CD4-positive, alpha-beta memory T cell (primary cell): ENCODE data around the gene MYO5A. TPM values are rescaled to one million over a fixed set of nuclear protein-coding genes. Genes with fewer than 3 reads are reported as not detected.

ENCODE experiments used
- CTCF ChIA-PET: fragments of 350-600 bp; sonication (Branson Sonifier 250); formaldehyde crosslinking; loops from one replicate; lab custom pipeline; 2021; ENCODE audit warnings: inconsistent platforms; ENCODE audit not compliant: partially characterized antibody; lab: Charles Lee
- POLR2A ChIA-PET: fragments of 350-600 bp; sonication (Branson Sonifier 250); formaldehyde crosslinking; loops from one replicate; lab custom pipeline; 2021; ENCODE audit not compliant: partially characterized antibody; lab: Charles Lee
- DNase-seq, 5 donors: peaks; one replicate each; pipeline versions ENCODE4 v3.0.0 to v3.0.0-alpha.2; 2020 to 2022; ENCODE audit warnings: mixed read lengths in 1 of 5
- H3K27ac ChIP-seq: one replicate; pipeline ENCODE4 v1.7.0; 2013; ENCODE audit warnings: low read depth, low read length
- H3K27me3 ChIP-seq: 2 replicates; pipeline ENCODE4 v1.7.0; 2013; ENCODE audit warnings: mild to moderate bottlenecking, low read length, moderate library complexity; ENCODE audit not compliant: insufficient read depth
- H3K36me3 ChIP-seq: 2 replicates; pipeline ENCODE4 v1.7.0; 2013; ENCODE audit warnings: mild to moderate bottlenecking, low read length, moderate library complexity; ENCODE audit not compliant: insufficient read depth
- H3K4me1 ChIP-seq: 2 replicates; pipeline ENCODE4 v1.7.0; 2013; ENCODE audit warnings: mild to moderate bottlenecking, low read length, moderate library complexity; ENCODE audit not compliant: insufficient read depth
- H3K4me3 ChIP-seq, 2 donors: one replicate each; pipeline ENCODE4 v1.7.0; 2013; ENCODE audit warnings: low read length in 2 of 2, mild to moderate bottlenecking in 1 of 2
- H3K9me3 ChIP-seq, 2 donors: one replicate each; pipeline ENCODE4 v1.7.0; 2013; ENCODE audit warnings: low read length in 2 of 2, control low read depth in 1 of 2; ENCODE audit not compliant: control insufficient read depth in 1 of 2
- H3K27ac Mint-ChIP-seq, 7 donors: one replicate each; pipeline ENCODE4 v1.8.0; 2020 to 2021; ENCODE audit warnings: mixed read lengths in 7 of 7, mild to moderate bottlenecking in 6 of 7, inconsistent platforms in 3 of 7, moderate library complexity in 3 of 7
- H3K27me3 Mint-ChIP-seq, 2 donors: one replicate each; pipeline ENCODE4 v1.8.0; 2020 to 2021; ENCODE audit warnings: mixed read lengths in 2 of 2
- H3K36me3 Mint-ChIP-seq, 2 donors: one replicate each; pipeline ENCODE4 v1.8.0; 2020 to 2021; ENCODE audit warnings: mixed read lengths in 2 of 2, inconsistent platforms in 1 of 2, mild to moderate bottlenecking in 1 of 2
- H3K4me1 Mint-ChIP-seq, 4 donors: one replicate each; pipeline ENCODE4 v1.8.0; 2020 to 2021; ENCODE audit warnings: mixed read lengths in 4 of 4, mild to moderate bottlenecking in 1 of 4
- H3K4me3 Mint-ChIP-seq, 8 donors: one replicate each; pipeline ENCODE4 v1.8.0; 2020 to 2021; ENCODE audit warnings: mixed read lengths in 8 of 8, mild to moderate bottlenecking in 7 of 8, moderate library complexity in 6 of 8, inconsistent platforms in 3 of 8
- H3K9me3 Mint-ChIP-seq, 8 donors: one replicate each; pipeline ENCODE4 v1.8.0; 2020 to 2021; ENCODE audit warnings: mixed read lengths in 8 of 8, mild to moderate bottlenecking in 5 of 8, inconsistent platforms in 3 of 8, moderate library complexity in 1 of 8
- intact Hi-C: fragments of 100-400 bp; cut with micrococcal nuclease; formaldehyde crosslinking; loops from one replicate; pipeline ENCODE4 v1.15.1; 2023
- polyA plus RNA-seq, 2 donors: library from polyadenylated mRNA; unstranded; fragments of 300-500 nt; fragmentation: Illumina TruSeq; gene quantifications; one replicate each; pipeline ENCODE4 v1.2.3, GENCODE V29; 2021
- total RNA-seq, 2 experiments: library from RNA; stranded (reverse); gene quantifications; one replicate each; pipeline ENCODE4 v1.2.3, GENCODE V29; 2021

Gene MYO5A
- total and polyA plus RNA-seq, 4 experiments from 2014 or later, result 3.6 to 43.9 (median 25.6) TPM

DNA sequence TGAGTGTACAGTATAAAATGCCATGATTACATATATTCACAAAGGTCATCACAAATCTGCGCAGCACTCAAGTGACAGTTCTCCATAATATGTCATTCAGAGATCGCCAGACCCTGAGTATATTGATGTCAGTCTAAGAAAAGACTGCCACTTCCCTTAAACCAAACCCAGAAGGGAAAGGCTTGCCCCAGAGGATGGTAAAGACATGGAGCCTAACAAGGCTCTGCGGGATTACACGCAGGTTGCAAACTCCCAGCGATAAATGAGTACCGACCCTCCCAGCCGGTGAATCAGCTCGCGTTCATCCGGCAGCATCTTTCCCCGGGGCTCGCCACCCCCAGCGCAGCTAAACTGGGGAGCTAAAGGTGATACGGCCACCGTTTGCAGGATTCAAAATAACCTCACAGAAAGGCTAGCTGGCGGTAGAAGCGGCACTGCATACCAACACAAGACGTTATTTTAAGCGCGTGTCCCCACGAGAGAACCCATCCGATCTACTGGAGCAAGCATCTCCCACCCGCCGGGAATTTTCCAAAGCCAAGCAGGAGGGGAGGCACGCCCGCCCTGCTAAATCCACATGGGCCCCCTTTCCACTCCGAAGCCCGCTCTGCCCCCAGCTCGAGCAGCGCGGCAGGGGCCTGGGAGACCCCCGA, 643 bp downstream of the MYO5A start:
- peak overlapping the region; percentile 86 to 95 (median 93) for H3K27ac Mint-ChIP-seq
- POLR2A ChIA-PET, result interaction anchor here (0.8 to 3.2 kb wide), 26 partner anchors 8 to 791 kb away, joined by 3 to 50 read pairs (median 4); partner anchors contain the start of genes ARPP19 and LYSMD2
- no peaks in the 10 kb centered on the region for H3K9me3 Mint-ChIP-seq
- DNase-seq, result peak; percentile 28 to 51 (median 29)
- Histone ChIP-seq H3K9me3 (no peaks in the 10 kb centered on the region), H3K36me3 (no peaks in the 10 kb centered on the region), H3K27ac (peak overlapping the region; percentile 91), H3K27me3 (no peaks in the 10 kb centered on the region), H3K4me3 (peak overlapping the region in 1 of 2 donors; percentile 76), H3K4me1 (peaks cover 20% of the 10 kb centered on the region)
- intact Hi-C loops, result loop anchor here (1.0 to 10.0 kb wide), 7 partner anchors 17 to 793 kb away; partner anchors contain the start of gene LYSMD2
- CTCF ChIA-PET, result interaction anchor here (1.0 to 2.2 kb wide), 9 partner anchors 8 to 271 kb away, joined by 3 to 6 read pairs (median 3); no protein-coding TSS in a partner anchor
- H3K36me3 Mint-ChIP-seq, result peaks cover 0 to 7% of the 10 kb centered on the region in 2 donors
- H3K27me3 Mint-ChIP-seq, result no peaks in the 10 kb centered on the region
- H3K4me3 Mint-ChIP-seq, result peak overlapping the region; percentile 95 to 99 (median 96)
- H3K4me1 Mint-ChIP-seq, result peaks cover 39 to 47% (median 42%) of the 10 kb centered on the region in 4 donors

DNA sequence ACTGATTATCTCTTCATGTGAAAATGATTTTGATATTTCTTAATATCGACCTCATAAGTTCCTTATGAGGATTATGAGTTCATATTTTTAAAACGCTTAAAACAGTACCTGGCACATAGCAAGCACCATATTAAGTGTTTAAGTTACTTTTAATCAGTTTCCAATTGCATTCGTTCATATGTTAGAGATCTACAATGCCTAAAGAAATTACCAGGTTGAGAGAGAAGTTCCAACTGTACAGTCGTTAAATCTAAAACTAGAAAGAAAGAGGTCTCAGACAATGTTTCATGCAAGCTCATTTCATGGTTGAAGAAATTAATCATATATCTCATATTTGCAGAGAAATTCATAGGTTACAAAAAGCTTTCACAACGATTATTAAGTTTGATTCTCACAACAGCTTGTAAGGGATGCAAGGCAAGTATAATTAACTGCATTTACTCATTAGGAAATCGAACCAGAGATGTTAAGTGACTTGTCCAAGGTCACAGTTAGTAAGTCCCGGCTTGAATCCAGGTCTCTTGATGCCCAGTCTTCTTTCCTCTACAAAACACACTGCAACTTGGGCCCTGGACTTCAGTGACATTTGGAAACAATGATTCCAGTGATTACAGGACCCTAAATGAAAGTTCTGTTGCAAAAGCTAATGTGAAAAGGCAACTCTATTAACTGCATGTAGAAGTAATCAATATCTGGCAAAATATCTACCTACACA, 1.3 kb downstream of the MYO5A start:
- POLR2A ChIA-PET, result interaction anchor here (0.9 to 3.2 kb wide), 19 partner anchors 7 to 790 kb away, joined by 3 to 50 read pairs (median 4); partner anchors contain the start of genes ARPP19 and LYSMD2
- CTCF ChIA-PET, result interaction anchor here (1.0 to 2.2 kb wide), 13 partner anchors 7 to 271 kb away, joined by 3 to 7 read pairs (median 4); no protein-coding TSS in a partner anchor
- no peaks in the 10 kb centered on the region for H3K27me3 Mint-ChIP-seq
- peaks cover 23% of the 10 kb centered on the region for H3K4me1 ChIP-seq
- H3K27ac Mint-ChIP-seq, result peak overlapping the region; percentile 86 to 95 (median 93)
- intact Hi-C loops, result loop anchor here (5.0 to 10.0 kb wide), 4 partner anchors 95 to 793 kb away; partner anchors contain the start of gene LYSMD2
- H3K4me3 ChIP-seq, result peak overlapping the region in 1 of 2 donors; percentile 76
- H3K4me3 Mint-ChIP-seq, result peak overlapping the region; percentile 95 to 99 (median 96)
- H3K36me3 Mint-ChIP-seq, result peaks cover 0 to 7% of the 10 kb centered on the region in 2 donors
- H3K27ac ChIP-seq, result peak overlapping the region; percentile 91
- H3K36me3 ChIP-seq, result no peaks in the 10 kb centered on the region
- H3K9me3 Mint-ChIP-seq, result no peaks in the 10 kb centered on the region
- no peaks in the 10 kb centered on the region for H3K27me3 ChIP-seq
- no peaks in the 10 kb centered on the region for H3K9me3 ChIP-seq
- DNase-seq, result no peak
- peaks cover 45 to 48% (median 46%) of the 10 kb centered on the region in 4 donors for H3K4me1 Mint-ChIP-seq

- ChIA-PET POLR2A (interaction anchor here (1.7 kb wide), 1 partner anchor 43 kb away, joined by 5 read pairs; no protein-coding TSS in a partner anchor), CTCF (interaction anchor here (0.6 to 1.2 kb wide), 6 partner anchors 9 to 505 kb away, joined by 3 to 4 read pairs (median 3); no protein-coding TSS in a partner anchor)
- no peaks in the 10 kb centered on the region for H3K9me3 ChIP-seq
- Mint-ChIP-seq H3K27ac (peak overlapping the region in 2 of 7 donors; percentile 13 to 63), H3K9me3 (no peaks in the 10 kb centered on the region), H3K4me3 (no peak overlapping the region), H3K4me1 (peaks cover 50 to 61% (median 53%) of the 10 kb centered on the region in 4 donors), H3K36me3 (peaks cover 0 to 5% of the 10 kb centered on the region in 2 donors), H3K27me3 (no peaks in the 10 kb centered on the region)
- intact Hi-C loops, result loop anchor here (5.0 to 10.0 kb wide), 4 partner anchors 92 to 790 kb away; partner anchors contain the start of gene LYSMD2
- no peaks in the 10 kb centered on the region for H3K36me3 ChIP-seq
- H3K4me3 ChIP-seq, result no peak overlapping the region
- H3K27me3 ChIP-seq, result no peaks in the 10 kb centered on the region
- H3K27ac ChIP-seq, result no peak overlapping the region
- H3K4me1 ChIP-seq, result peaks cover 20% of the 10 kb centered on the region
- no peak for DNase-seq
Observed at GRCh38 chr15:52524223-52525136, 4.2 kb downstream of the MYO5A start.

GRCh38 chr15:52523647-52524046, 5.0 kb downstream of the MYO5A start:
- peaks cover 0 to 5% of the 10 kb centered on the region in 2 donors for H3K36me3 Mint-ChIP-seq
- H3K4me1 Mint-ChIP-seq, result peaks cover 55 to 66% (median 57%) of the 10 kb centered on the region in 4 donors
- DNase-seq, result no peak
- H3K27me3 Mint-ChIP-seq, result no peaks in the 10 kb centered on the region
- Histone ChIP-seq H3K4me3 (no peak overlapping the region), H3K9me3 (no peaks in the 10 kb centered on the region), H3K4me1 (peaks cover 24% of the 10 kb centered on the region), H3K27ac (no peak overlapping the region), H3K27me3 (no peaks in the 10 kb centered on the region), H3K36me3 (no peaks in the 10 kb centered on the region)
- intact Hi-C loops, result loop anchor here (10.0 kb wide), 1 partner anchor 789 kb away; the partner anchor contains the start of gene LYSMD2
- H3K27ac Mint-ChIP-seq, result peak overlapping the region in 3 of 7 donors; percentile 14 to 50 (median 18)
- no peak overlapping the region for H3K4me3 Mint-ChIP-seq
- H3K9me3 Mint-ChIP-seq, result no peaks in the 10 kb centered on the region
- POLR2A ChIA-PET, result interaction anchor here (1.7 kb wide), 1 partner anchor 42 kb away, joined by 5 read pairs; no protein-coding TSS in a partner anchor
- CTCF ChIA-PET, result interaction anchor here (0.7 to 1.0 kb wide), 3 partner anchors 16 to 37 kb away, joined by 3 to 4 read pairs (median 3); no protein-coding TSS in a partner anchor

GRCh38 chr15:52523192-52523591, 5.5 kb downstream of the MYO5A start:
- Mint-ChIP-seq H3K27ac (peak overlapping the region in 6 of 7 donors; percentile 1 to 50 (median 22)), H3K36me3 (peaks cover 0 to 4% of the 10 kb centered on the region in 2 donors), H3K9me3 (no peaks in the 10 kb centered on the region), H3K4me3 (no peak overlapping the region), H3K4me1 (peaks cover 58 to 70% (median 61%) of the 10 kb centered on the region in 4 donors), H3K27me3 (no peaks in the 10 kb centered on the region)
- peaks cover 28% of the 10 kb centered on the region for H3K4me1 ChIP-seq
- H3K27me3 ChIP-seq, result no peaks in the 10 kb centered on the region
- H3K4me3 ChIP-seq, result no peak overlapping the region
- POLR2A ChIA-PET, result interaction anchor here (0.8 to 1.7 kb wide), 2 partner anchors 9 to 41 kb away, joined by 3 to 5 read pairs; no protein-coding TSS in a partner anchor
- no peaks in the 10 kb centered on the region for H3K9me3 ChIP-seq
- DNase-seq, result no peak
- intact Hi-C loops, result loop anchor here (10.0 kb wide), 1 partner anchor 788 kb away; the partner anchor contains the start of gene LYSMD2
- H3K36me3 ChIP-seq, result no peaks in the 10 kb centered on the region
- no peak overlapping the region for H3K27ac ChIP-seq
- CTCF ChIA-PET, result interaction anchor here (1.0 to 1.1 kb wide), 2 partner anchors 36 to 59 kb away, joined by 3 read pairs; no protein-coding TSS in a partner anchor

DNA sequence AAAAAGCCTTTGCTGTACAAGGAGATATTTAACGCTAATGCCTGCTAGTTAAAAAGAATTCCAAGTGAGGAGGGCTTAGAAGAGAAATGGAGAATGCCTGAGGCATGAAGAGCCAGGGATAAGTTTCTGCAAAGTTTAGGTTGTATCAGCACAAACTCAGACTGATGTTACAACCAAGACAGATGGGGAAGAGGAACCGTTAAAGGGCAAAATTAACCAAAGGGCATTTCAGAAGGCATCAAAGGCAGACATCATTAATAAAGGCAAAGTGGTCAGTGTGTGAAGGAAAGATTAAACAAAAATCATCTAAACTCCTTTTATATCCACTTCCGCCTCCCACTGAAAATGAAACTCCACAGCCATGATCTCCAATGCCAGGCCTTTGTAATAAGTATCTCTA, 7.0 kb downstream of the MYO5A start:
- no peaks in the 10 kb centered on the region for H3K36me3 ChIP-seq
- intact Hi-C loops, result loop anchor here (10.0 kb wide), 1 partner anchor 787 kb away; the partner anchor contains the start of gene LYSMD2
- no peak overlapping the region for H3K4me3 ChIP-seq
- no peaks in the 10 kb centered on the region for H3K36me3 Mint-ChIP-seq
- peaks cover 17% of the 10 kb centered on the region for H3K4me1 ChIP-seq
- DNase-seq, result no peak
- peaks cover 45 to 59% (median 48%) of the 10 kb centered on the region in 4 donors for H3K4me1 Mint-ChIP-seq
- H3K9me3 Mint-ChIP-seq, result no peaks in the 10 kb centered on the region
- H3K27ac ChIP-seq, result no peak overlapping the region
- no peak overlapping the region for H3K4me3 Mint-ChIP-seq
- CTCF ChIA-PET, result no interaction called here
- no peaks in the 10 kb centered on the region for H3K27me3 Mint-ChIP-seq
- POLR2A ChIA-PET, result no interaction called here
- H3K27ac Mint-ChIP-seq, result peak overlapping the region in 1 of 7 donors; percentile 53
- no peaks in the 10 kb centered on the region for H3K27me3 ChIP-seq
- no peaks in the 10 kb centered on the region for H3K9me3 ChIP-seq
